Measurements from ENCODE around the gene LMCD1. TPM values are rescaled to one million over a fixed set of nuclear protein-coding genes. Genes with fewer than 3 reads are reported as not detected.

Gene LMCD1
- polyA plus RNA-seq, 3 donors = 0.09 to 0.51 TPM; not detected in 1

DNA sequence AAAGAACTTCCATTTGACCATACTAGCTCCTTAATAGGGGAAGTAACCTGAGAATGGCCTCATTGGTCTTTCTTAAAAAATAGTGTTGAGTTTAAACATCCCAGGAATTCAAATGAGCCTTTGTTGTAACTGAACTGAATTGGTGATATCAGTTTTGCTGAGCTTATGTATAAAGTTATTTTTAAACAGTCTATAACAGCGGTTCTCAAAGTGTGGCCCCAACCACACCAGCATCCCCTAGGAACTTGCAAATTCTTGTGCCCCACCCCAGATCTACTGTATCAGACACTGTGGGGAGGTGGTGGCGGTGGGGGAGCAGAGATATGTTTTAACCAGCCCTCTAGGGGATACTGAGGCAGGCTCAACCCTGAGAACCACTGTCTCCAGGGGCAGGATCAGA lies 57.0 kb downstream of the LMCD1 start:
- Histone ChIP-seq H3K4me1 (ENCODE audit: control insufficient read depth in 1 of 2, insufficient read depth in 2 of 2, low read length in 2 of 2) (no peaks in the 10 kb centered on the region), H3K4me3 (replicated peaks in 1 of 3; ENCODE audit: low read depth in 2 of 3, low read length in 3 of 3) (no peak overlapping the region), H3K27me3 (ENCODE audit: control insufficient read depth in 2 of 2, insufficient read depth in 2 of 2, low read length in 2 of 2) (no peaks in the 10 kb centered on the region), H3K9ac (ENCODE audit: insufficient read depth, low read length, poor library complexity, severe bottlenecking) (no peak overlapping the region), H3K79me2 (ENCODE audit: insufficient read depth, low read length) (no peaks in the 10 kb centered on the region), H3K27ac (ENCODE audit: low read depth in 1 of 2, low read length in 2 of 2) (no peak overlapping the region), H2AFZ (ENCODE audit: insufficient read depth, low read depth, low read length, poor library complexity, severe bottlenecking) (no peak overlapping the region), H3K4me2 (replicated peaks; ENCODE audit: extremely low read depth, low read length, poor library complexity, severe bottlenecking) (no peak overlapping the region), H4K20me1 (ENCODE audit: insufficient read depth, low read length) (no peaks in the 10 kb centered on the region), H3K9me3 (replicated peaks in 1 of 2; ENCODE audit: control insufficient read depth in 1 of 2, insufficient read depth in 1 of 2, low read length in 2 of 2) (no peaks in the 10 kb centered on the region), H3K36me3 (replicated peaks in 1 of 2; ENCODE audit: control insufficient read depth in 1 of 2, insufficient read depth in 2 of 2, low read length in 2 of 2) (no peaks in the 10 kb centered on the region)
- intact Hi-C loops (cut with micrococcal nuclease) = no loop called here
- Mint-ChIP-seq H3K9me3 (peaks cover 0 to 8% (median 1%) of the 10 kb centered on the region in 7 donors), H3K4me1 (no peaks in the 10 kb centered on the region), H3K36me3 (no peaks in the 10 kb centered on the region), H3K27ac (no peak overlapping the region), H3K27me3 (ENCODE audit: low read depth in 3 of 3) (peaks cover 0 to 3% (median 0%) of the 10 kb centered on the region in 3 donors), H3K4me3 (no peak overlapping the region)
- no peak for DNase-seq
- TF ChIP-seq, protein P1, sequence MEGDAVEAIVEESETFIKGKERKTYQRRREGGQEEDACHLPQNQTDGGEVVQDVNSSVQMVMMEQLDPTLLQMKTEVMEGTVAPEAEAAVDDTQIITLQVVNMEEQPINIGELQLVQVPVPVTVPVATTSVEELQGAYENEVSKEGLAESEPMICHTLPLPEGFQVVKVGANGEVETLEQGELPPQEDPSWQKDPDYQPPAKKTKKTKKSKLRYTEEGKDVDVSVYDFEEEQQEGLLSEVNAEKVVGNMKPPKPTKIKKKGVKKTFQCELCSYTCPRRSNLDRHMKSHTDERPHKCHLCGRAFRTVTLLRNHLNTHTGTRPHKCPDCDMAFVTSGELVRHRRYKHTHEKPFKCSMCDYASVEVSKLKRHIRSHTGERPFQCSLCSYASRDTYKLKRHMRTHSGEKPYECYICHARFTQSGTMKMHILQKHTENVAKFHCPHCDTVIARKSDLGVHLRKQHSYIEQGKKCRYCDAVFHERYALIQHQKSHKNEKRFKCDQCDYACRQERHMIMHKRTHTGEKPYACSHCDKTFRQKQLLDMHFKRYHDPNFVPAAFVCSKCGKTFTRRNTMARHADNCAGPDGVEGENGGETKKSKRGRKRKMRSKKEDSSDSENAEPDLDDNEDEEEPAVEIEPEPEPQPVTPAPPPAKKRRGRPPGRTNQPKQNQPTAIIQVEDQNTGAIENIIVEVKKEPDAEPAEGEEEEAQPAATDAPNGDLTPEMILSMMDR (IDR thresholded peaks at IDR 0.05) = no peak
- WGBS (ENCODE audit: insufficient coverage) = no CpG with 5 or more reads among the region's 2 CpGs

DNA sequence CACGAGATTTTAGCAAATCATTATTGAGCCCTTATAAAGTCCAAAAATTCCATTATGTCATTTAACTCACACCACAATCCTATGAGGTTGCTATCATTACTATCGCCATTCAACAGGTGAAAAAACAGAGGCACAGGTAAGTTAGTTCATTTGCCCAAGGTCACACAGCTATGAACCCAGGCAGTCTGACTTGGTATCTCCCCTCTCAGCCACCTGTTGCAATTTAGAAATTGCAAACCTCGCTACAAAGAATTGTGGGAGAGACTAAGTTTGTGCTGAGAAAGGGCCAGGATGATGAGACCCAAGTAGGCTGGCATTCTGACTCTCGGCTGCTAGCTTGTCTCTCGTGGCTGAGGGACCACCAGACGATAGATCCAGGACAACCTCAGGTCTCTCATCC lies 57.7 kb downstream of the LMCD1 start:
- Histone ChIP-seq H3K4me3 (replicated peaks in 1 of 3; ENCODE audit: low read depth in 2 of 3, low read length in 3 of 3) (no peak overlapping the region), H3K9me3 (replicated peaks in 1 of 2; ENCODE audit: control insufficient read depth in 1 of 2, insufficient read depth in 1 of 2, low read length in 2 of 2) (no peaks in the 10 kb centered on the region), H3K9ac (ENCODE audit: insufficient read depth, low read length, poor library complexity, severe bottlenecking) (no peak overlapping the region), H3K4me2 (replicated peaks; ENCODE audit: extremely low read depth, low read length, poor library complexity, severe bottlenecking) (no peak overlapping the region), H3K4me1 (ENCODE audit: control insufficient read depth in 1 of 2, insufficient read depth in 2 of 2, low read length in 2 of 2) (no peaks in the 10 kb centered on the region), H4K20me1 (ENCODE audit: insufficient read depth, low read length) (no peaks in the 10 kb centered on the region), H2AFZ (ENCODE audit: insufficient read depth, low read depth, low read length, poor library complexity, severe bottlenecking) (no peak overlapping the region), H3K36me3 (replicated peaks in 1 of 2; ENCODE audit: control insufficient read depth in 1 of 2, insufficient read depth in 2 of 2, low read length in 2 of 2) (no peaks in the 10 kb centered on the region), H3K79me2 (ENCODE audit: insufficient read depth, low read length) (no peaks in the 10 kb centered on the region), H3K27ac (ENCODE audit: low read depth in 1 of 2, low read length in 2 of 2) (no peak overlapping the region), H3K27me3 (ENCODE audit: control insufficient read depth in 2 of 2, insufficient read depth in 2 of 2, low read length in 2 of 2) (no peaks in the 10 kb centered on the region)
- H3K4me1 Mint-ChIP-seq = no peaks in the 10 kb centered on the region
- H3K36me3 Mint-ChIP-seq = no peaks in the 10 kb centered on the region
- TF ChIP-seq, protein P1 (IDR thresholded peaks at IDR 0.05) = no peak
- intact Hi-C loops (cut with micrococcal nuclease) = no loop called here
- H3K27me3 Mint-ChIP-seq (ENCODE audit: low read depth in 3 of 3) = peaks cover 0 to 3% (median 0%) of the 10 kb centered on the region in 3 donors
- 95% methylated on average over 5 of the region's 6 CpGs for WGBS (ENCODE audit: insufficient coverage)
- no peak overlapping the region for H3K4me3 Mint-ChIP-seq
- no peak for DNase-seq
- no peak overlapping the region for H3K27ac Mint-ChIP-seq
- H3K9me3 Mint-ChIP-seq = peaks cover 0 to 8% (median 1%) of the 10 kb centered on the region in 7 donors

Data from CD14-positive monocyte (primary cell).